ENCODE data around the gene MRM3.
"Not testable (repeated sequence)": the region's sequence is repeated elsewhere in the genome, so short reads cannot be mapped to it uniquely, and the experiment has no call there.

MRM3 gene

GRCh38 chr17:746783-747629 lies 35.1 kb upstream of the MRM3 start:
- POLR2A ChIA-PET, result interaction anchor here (0.5 kb wide), 1 partner anchor 190 kb away, joined by 3 read pairs; no protein-coding TSS in a partner anchor
- no peak for TF ChIP-seq ZNF384 (IDR thresholded peaks at IDR 0.05)
- no peak for TF ChIP-seq ELF4 (IDR thresholded peaks at IDR 0.05)
- no peak for TF ChIP-seq BHLHE40 (IDR thresholded peaks at IDR 0.05; ENCODE audit: borderline replicate concordance)
- no peak for TF ChIP-seq ARNT (IDR thresholded peaks at IDR 0.05)
- no peak for DNase-seq (ENCODE audit: extremely low spot score)
- CTCF ChIA-PET, result no interaction called here

- DNase-seq (ENCODE audit: extremely low spot score); CTCF ChIA-PET: not testable (repeated sequence)
- POLR2A ChIA-PET, result interaction anchor here (1.0 kb wide), 1 partner anchor 16 kb away, joined by 3 read pairs; no protein-coding TSS in a partner anchor
These were observed 33.5 kb upstream of the MRM3 start for GRCh38 chr17:748604-749003.

- CTCF ChIA-PET; DNase-seq (ENCODE audit: extremely low spot score): not testable (repeated sequence)
- POLR2A ChIA-PET, result interaction anchor here (1.3 kb wide), 1 partner anchor 12 kb away, joined by 5 read pairs; no protein-coding TSS in a partner anchor
These were observed 32.8 kb upstream of the MRM3 start for GRCh38 chr17:749359-749758.

- TF ChIP-seq FOXA1 (IDR thresholded peaks at IDR 0.05) (no peak), CTBP1 (IDR thresholded peaks at IDR 0.05; ENCODE audit: borderline replicate concordance) (no peak), PKNOX1 (IDR thresholded peaks at IDR 0.05) (no peak), SP1 (IDR thresholded peaks at IDR 0.05) (no peak), LEF1 (IDR thresholded peaks at IDR 0.05; ENCODE audit: borderline replicate concordance) (no peak), SUZ12 (IDR thresholded peaks at IDR 0.05) (no peak), TARDBP (IDR thresholded peaks at IDR 0.05) (no peak), ARNT (IDR thresholded peaks at IDR 0.05) (no peak), FOXK2 (IDR thresholded peaks at IDR 0.05) (no peak), ELF4 (IDR thresholded peaks at IDR 0.05) (no peak), BHLHE40 (IDR thresholded peaks at IDR 0.05; ENCODE audit: borderline replicate concordance) (no peak), FOXM1 (IDR thresholded peaks at IDR 0.05; ENCODE audit: borderline replicate concordance) (no peak), ZNF384 (IDR thresholded peaks at IDR 0.05) (no peak), HDGF (IDR thresholded peaks at IDR 0.05; ENCODE audit: borderline replicate concordance) (no peak), L3MBTL2 (conservative IDR thresholded peaks at IDR 0.05) (no peak), NFRKB (IDR thresholded peaks at IDR 0.05) (no peak)
- no peak for DNase-seq (ENCODE audit: extremely low spot score)
- CTCF ChIA-PET, result interaction anchor here (0.6 to 0.9 kb wide), 2 partner anchors 15 to 251 kb away, joined by 4 to 10 read pairs; no protein-coding TSS in a partner anchor
- POLR2A ChIA-PET, result interaction anchor here (1.3 to 2.4 kb wide), 3 partner anchors 13 to 35 kb away, joined by 5 to 8 read pairs (median 7); partner anchors contain the start of genes GLOD4 and MRM3
These were observed 31.6 kb upstream of the MRM3 start for GRCh38 chr17:750431-751037.

GRCh38 chr17:751269-752001 lies 30.7 kb upstream of the MRM3 start:
- TF ChIP-seq PKNOX1 (IDR thresholded peaks at IDR 0.05) (no peak), L3MBTL2 (conservative IDR thresholded peaks at IDR 0.05) (peak; percentile 66)
- DNase-seq (ENCODE audit: extremely low spot score), result peak; percentile 20
- ChIA-PET CTCF (interaction anchor here (0.6 kb wide), 2 partner anchors 129 to 1009 kb away, joined by 3 read pairs; no protein-coding TSS in a partner anchor), POLR2A (interaction anchor here (1.8 to 2.4 kb wide), 2 partner anchors 30 to 36 kb away, joined by 7 to 8 read pairs; partner anchors contain the start of genes GLOD4 and MRM3)

- ChIA-PET POLR2A (interaction anchor here (2.4 kb wide), 1 partner anchor 29 kb away, joined by 7 read pairs; the partner anchor contains the start of genes GLOD4 and MRM3), CTCF (interaction anchor here (0.6 kb wide), 2 partner anchors 14 to 128 kb away, joined by 3 read pairs; no protein-coding TSS in a partner anchor)
- no peak for TF ChIP-seq TARDBP (IDR thresholded peaks at IDR 0.05)
- TF ChIP-seq SP1 (IDR thresholded peaks at IDR 0.05), result no peak
- no peak for TF ChIP-seq FOXM1 (IDR thresholded peaks at IDR 0.05; ENCODE audit: borderline replicate concordance)
- TF ChIP-seq BHLHE40 (IDR thresholded peaks at IDR 0.05; ENCODE audit: borderline replicate concordance), result no peak
- no peak for TF ChIP-seq FOXK2 (IDR thresholded peaks at IDR 0.05)
- TF ChIP-seq FOXA1 (IDR thresholded peaks at IDR 0.05), result no peak
- no peak for TF ChIP-seq NFRKB (IDR thresholded peaks at IDR 0.05)
- TF ChIP-seq ZNF384 (IDR thresholded peaks at IDR 0.05), result no peak
- no peak for TF ChIP-seq ARNT (IDR thresholded peaks at IDR 0.05)
- TF ChIP-seq PKNOX1 (IDR thresholded peaks at IDR 0.05), result peak; percentile 60; the same call in 1 of the 2 replicates
- TF ChIP-seq LEF1 (IDR thresholded peaks at IDR 0.05; ENCODE audit: borderline replicate concordance), result no peak
- peak; percentile 90; the same call in 1 of the 2 replicates for TF ChIP-seq L3MBTL2 (conservative IDR thresholded peaks at IDR 0.05)
- peak; percentile 62; the same call in 1 of the 2 replicates for TF ChIP-seq ELF4 (IDR thresholded peaks at IDR 0.05)
- no peak for TF ChIP-seq SUZ12 (IDR thresholded peaks at IDR 0.05)
- DNase-seq (ENCODE audit: extremely low spot score), result peak; percentile 98
These were observed 30.0 kb upstream of the MRM3 start, which contains the start of gene GEMIN4 for GRCh38 chr17:752002-752619. GEMIN4 (minus strand) TSS chr17:752264; CDS start chr17:752142, 122 bp downstream.
